ENCODE results near the gene TSHZ2. TPM values are rescaled to one million over a fixed set of nuclear protein-coding genes. Genes with fewer than 3 reads are reported as not detected.
A peak's percentile ranks its signal among the peaks of the same experiment; 100 is the strongest.

The TSHZ2 gene
- total and polyA plus RNA-seq, 9 of the 15 experiments (the other 6 are each of a cell fraction or from before 2014, with no cell fraction given): 0.03 to 0.20 (median 0.05) TPM; not detected in 4

DNA sequence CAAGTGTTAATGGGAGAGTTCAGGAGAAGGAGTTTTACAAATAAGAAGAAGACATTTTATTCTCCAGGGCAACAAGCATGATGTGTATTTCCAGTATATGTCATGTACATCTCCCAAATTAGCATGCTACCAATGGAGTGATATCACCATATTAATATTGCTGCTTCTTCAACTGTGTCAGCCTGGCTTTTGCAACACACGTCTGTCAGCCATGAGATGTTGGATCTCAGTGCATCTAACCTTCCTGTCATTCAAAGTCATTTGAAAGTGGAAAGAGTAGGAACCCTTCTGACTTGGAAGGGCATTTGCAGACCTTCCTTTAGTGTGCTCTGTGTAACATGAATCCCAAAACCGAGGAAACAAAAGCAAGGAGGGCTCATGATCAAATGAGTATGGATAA is 337.4 kb downstream of the TSHZ2 start:
- no peak for FAIRE-seq
- Histone ChIP-seq H4K20me1 (replicated peaks; ENCODE audit: control insufficient read depth, insufficient read depth, low read length) (no peaks in the 10 kb centered on the region), H3K9me3 (replicated peaks; ENCODE audit: control insufficient read depth, insufficient read depth, low read depth, low read length) (peaks cover 4% of the 10 kb centered on the region; the same call in 1 of the 2 replicates), H2AFZ (ENCODE audit: low read depth, low read length) (0 out of 2 replicates have a peak overlapping the region, but pooled peaks have one; percentile 23), H3K27me3 (ENCODE audit: control insufficient read depth in 2 of 2, insufficient read depth in 2 of 2, low read length in 2 of 2) (no peaks in the 10 kb centered on the region), H3K4me2 (ENCODE audit: insufficient read depth, low read length) (no peak overlapping the region), H3K79me2 (ENCODE audit: control insufficient read depth, insufficient read depth, low read length) (no peaks in the 10 kb centered on the region), H3K9me1 (ENCODE audit: control insufficient read depth, insufficient read depth, low read length) (no peaks in the 10 kb centered on the region), H3K4me1 (replicated peaks in 1 of 2; ENCODE audit: control insufficient read depth in 2 of 2, insufficient read depth in 2 of 2, low read length in 2 of 2) (no peaks in the 10 kb centered on the region; a peak in 2 of 5 replicates), H3K36me3 (ENCODE audit: control insufficient read depth, insufficient read depth, low read length) (no peaks in the 10 kb centered on the region), H3K9ac (ENCODE audit: insufficient read depth in 1 of 2, low read depth in 2 of 2, low read length in 2 of 2) (no peak overlapping the region), H3K4me3 (no peak overlapping the region), H3K27ac (ENCODE audit: extremely low read depth, low read depth, low read length) (no peak overlapping the region)
- 33% methylated on average over 2 of the region's 2 CpGs for WGBS (ENCODE audit: insufficient coverage, low coverage, missing lambda C conversion rate)
- ChIA-PET CTCF (ENCODE audit: low intra/inter-chr PET ratio) (interaction anchor here (0.7 kb wide), 1 partner anchor 23 kb away, joined by 3 read pairs; no protein-coding TSS in a partner anchor), POLR2A (interaction anchor here (1.0 kb wide), 1 partner anchor 18 kb away, joined by 4 read pairs; no protein-coding TSS in a partner anchor)
- BruUV-seq (replicated peaks): no TSS peak
- no peak for DNase-seq (ENCODE audit: extremely low read depth in 1 of 4, low spot score in 3 of 4)
- ATAC-seq: no peak
- in situ Hi-C loops (cut with MboI) (no loop called here), intact Hi-C loops (cut with micrococcal nuclease) (no loop called here)
- TF ChIP-seq CBX1 (IDR thresholded peaks at IDR 0.05; ENCODE audit: low read depth) (no peak), ZNF124 (CRISPR knock-in tag; IDR thresholded peaks at IDR 0.05) (no peak)

DNA sequence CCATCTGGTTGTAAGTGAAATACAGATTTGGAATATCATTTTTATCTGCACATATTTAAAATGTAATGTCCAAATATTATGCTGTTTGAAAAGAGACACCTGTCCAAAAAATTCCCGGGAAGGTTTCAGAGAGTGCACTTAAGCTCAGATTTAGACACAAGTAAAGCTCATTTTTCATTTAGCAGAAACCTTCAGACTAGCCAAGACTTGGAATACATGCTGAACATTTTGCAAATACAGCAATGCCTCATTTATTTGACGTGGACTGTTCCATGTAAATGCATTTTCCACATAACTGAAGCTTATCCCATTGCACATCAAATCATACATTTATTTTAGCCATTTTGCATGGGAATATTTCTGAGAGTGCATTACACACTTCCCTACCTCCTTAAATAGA is 340.8 kb downstream of the TSHZ2 start:
- ChIA-PET CTCF (ENCODE audit: low intra/inter-chr PET ratio) (no interaction called here), POLR2A (no interaction called here)
- Histone ChIP-seq H3K9me3 (replicated peaks; ENCODE audit: control insufficient read depth, insufficient read depth, low read depth, low read length) (peaks cover 4% of the 10 kb centered on the region; the same call in 1 of the 2 replicates), H3K79me2 (ENCODE audit: control insufficient read depth, insufficient read depth, low read length) (no peaks in the 10 kb centered on the region), H3K4me1 (replicated peaks in 1 of 2; ENCODE audit: control insufficient read depth in 2 of 2, insufficient read depth in 2 of 2, low read length in 2 of 2) (no peaks in the 10 kb centered on the region; a peak in 3 of 5 replicates), H3K9ac (ENCODE audit: insufficient read depth in 1 of 2, low read depth in 2 of 2, low read length in 2 of 2) (no peak overlapping the region), H3K36me3 (ENCODE audit: control insufficient read depth, insufficient read depth, low read length) (no peaks in the 10 kb centered on the region), H3K9me1 (ENCODE audit: control insufficient read depth, insufficient read depth, low read length) (no peaks in the 10 kb centered on the region), H3K4me3 (no peak overlapping the region), H2AFZ (ENCODE audit: low read depth, low read length) (no peak overlapping the region), H3K4me2 (ENCODE audit: insufficient read depth, low read length) (no peak overlapping the region), H3K27ac (ENCODE audit: extremely low read depth, low read depth, low read length) (no peak overlapping the region), H4K20me1 (replicated peaks; ENCODE audit: control insufficient read depth, insufficient read depth, low read length) (no peaks in the 10 kb centered on the region), H3K27me3 (ENCODE audit: control insufficient read depth in 2 of 2, insufficient read depth in 2 of 2, low read length in 2 of 2) (no peaks in the 10 kb centered on the region)
- 10% methylated on average over 2 of the region's 2 CpGs for WGBS (ENCODE audit: insufficient coverage, low coverage, missing lambda C conversion rate)
- DNase-seq (ENCODE audit: extremely low read depth in 1 of 4, low spot score in 3 of 4) (no peak), ATAC-seq (no peak), FAIRE-seq (no peak)
- intact Hi-C loops (cut with micrococcal nuclease) (no loop called here), in situ Hi-C loops (cut with MboI) (no loop called here)
- no TSS peak for BruUV-seq (replicated peaks)
- TF ChIP-seq SIN3B (IDR thresholded peaks at IDR 0.05; ENCODE audit: low read depth) (no peak), RFX1 (IDR thresholded peaks at IDR 0.05) (no peak), NCOA6 (IDR thresholded peaks at IDR 0.05) (no peak), CREB1 (IDR thresholded peaks at IDR 0.05) (no peak), CREB1 (CRISPR knock-in tag; IDR thresholded peaks at IDR 0.05) (no peak), U2AF2 (optimal IDR thresholded peaks at IDR 0.05; ENCODE audit: low read depth, low read length) (no peak)
